Measurements from ENCODE around the gene PLXDC2. TPM values are rescaled to one million over a fixed set of nuclear protein-coding genes. Genes with fewer than 3 reads are reported as not detected.

PLXDC2 gene
- total and polyA plus RNA-seq, 2 experiments from 2014 or later = 39.9 to 52.2 TPM

DNA sequence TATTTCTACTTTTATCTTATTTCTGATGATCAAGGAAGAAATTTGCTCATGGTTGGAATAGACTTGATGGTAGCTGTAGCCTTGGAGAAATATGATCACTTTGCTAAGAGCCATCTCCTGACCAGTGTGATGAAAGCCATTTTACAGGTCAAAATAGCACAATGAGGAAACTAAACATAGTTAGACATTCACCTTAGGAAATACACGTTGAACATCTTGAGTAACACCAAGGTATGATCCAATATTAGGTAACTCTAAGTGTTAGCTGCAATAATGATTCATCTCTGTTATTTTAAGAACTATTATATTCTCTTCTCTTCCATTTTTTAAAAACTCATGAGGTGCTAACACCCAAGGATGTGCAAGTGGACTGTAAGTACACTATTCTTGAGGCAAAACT lies 328.0 kb downstream of the PLXDC2 start:
- no peaks in the 10 kb centered on the region for H3K9me2 ChIP-seq (replicated peaks; ENCODE audit: insufficient read depth)
- no peaks in the 10 kb centered on the region for H4K20me1 ChIP-seq (ENCODE audit: insufficient read depth, poor library complexity, severe bottlenecking)
- DNase-seq (ENCODE audit: low spot score) = no peak
- TF ChIP-seq CTCF (IDR thresholded peaks at IDR 0.05; ENCODE audit: poor library complexity) (no peak), EZH2 (IDR thresholded peaks at IDR 0.05; ENCODE audit: borderline replicate concordance) (no peak), EZH2phosphoT487 (IDR thresholded peaks at IDR 0.05; ENCODE audit: low read depth, severe bottlenecking, unreplicated experiment) (no peak)
- no peak overlapping the region for H3K4me2 ChIP-seq
- no peaks in the 10 kb centered on the region for H3K36me3 ChIP-seq (replicated peaks; ENCODE audit: insufficient read depth, low read depth)
- no peaks in the 10 kb centered on the region for H3K9me3 ChIP-seq (ENCODE audit: low read depth)
- WGBS (ENCODE audit: low lambda C conversion rate, missing lambda C conversion rate) = 96% methylated on average over 1 of the region's 1 CpG
- H3K79me2 ChIP-seq = no peaks in the 10 kb centered on the region
- no peaks in the 10 kb centered on the region for H3K4me1 ChIP-seq (ENCODE audit: insufficient read depth)
- no peaks in the 10 kb centered on the region for H3K27me3 ChIP-seq
- no peak overlapping the region for H3K4me3 ChIP-seq
- no peak overlapping the region for H2AFZ ChIP-seq
- no peak overlapping the region for H3K27ac ChIP-seq

DNA sequence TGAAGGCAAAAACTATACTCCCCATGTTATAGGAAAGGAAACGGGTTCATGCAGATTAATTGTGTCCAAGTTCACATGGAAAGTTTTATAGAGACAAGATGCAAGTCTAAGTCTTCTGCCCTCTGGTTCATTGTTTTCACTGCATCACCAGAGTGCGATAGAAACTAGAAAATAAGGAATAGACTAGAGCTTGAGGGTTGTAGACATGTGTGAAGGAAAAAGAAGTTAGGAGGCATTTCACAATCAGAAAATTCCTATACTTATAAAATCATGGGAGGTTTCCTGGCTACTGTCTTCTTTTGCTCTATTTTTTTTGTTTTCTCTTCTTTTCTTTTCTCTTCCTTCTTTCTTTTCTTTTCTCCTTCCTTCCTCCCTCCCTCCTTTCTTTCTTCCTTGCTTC lies 329.8 kb downstream of the PLXDC2 start:
- no peaks in the 10 kb centered on the region for H3K27me3 ChIP-seq
- H3K4me3 ChIP-seq = no peak overlapping the region
- TF ChIP-seq CTCF (IDR thresholded peaks at IDR 0.05; ENCODE audit: poor library complexity) = no peak
- no peak for TF ChIP-seq EZH2 (IDR thresholded peaks at IDR 0.05; ENCODE audit: borderline replicate concordance)
- TF ChIP-seq EZH2phosphoT487 (IDR thresholded peaks at IDR 0.05; ENCODE audit: low read depth, severe bottlenecking, unreplicated experiment) = no peak
- H3K36me3 ChIP-seq (replicated peaks; ENCODE audit: insufficient read depth, low read depth) = no peaks in the 10 kb centered on the region
- no peak overlapping the region for H2AFZ ChIP-seq
- 93% methylated on average over 2 of the region's 2 CpGs for WGBS (ENCODE audit: low lambda C conversion rate, missing lambda C conversion rate)
- no peaks in the 10 kb centered on the region for H3K9me2 ChIP-seq (replicated peaks; ENCODE audit: insufficient read depth)
- no peak overlapping the region for H3K27ac ChIP-seq
- no peak overlapping the region for H3K4me2 ChIP-seq
- no peaks in the 10 kb centered on the region for H3K9me3 ChIP-seq (ENCODE audit: low read depth)
- DNase-seq (ENCODE audit: low spot score) = no peak
- no peaks in the 10 kb centered on the region for H3K4me1 ChIP-seq (ENCODE audit: insufficient read depth)
- no peaks in the 10 kb centered on the region for H3K79me2 ChIP-seq
- no peaks in the 10 kb centered on the region for H4K20me1 ChIP-seq (ENCODE audit: insufficient read depth, poor library complexity, severe bottlenecking)

GRCh38 chr10:20147684-20148083 lies 331.5 kb downstream of the PLXDC2 start:
- H3K27me3 ChIP-seq = no peaks in the 10 kb centered on the region
- H3K27ac ChIP-seq = no peak overlapping the region
- H3K79me2 ChIP-seq = no peaks in the 10 kb centered on the region
- no peak overlapping the region for H3K4me2 ChIP-seq
- 93% methylated on average over 2 of the region's 2 CpGs for WGBS (ENCODE audit: low lambda C conversion rate, missing lambda C conversion rate)
- H3K9me2 ChIP-seq (replicated peaks; ENCODE audit: insufficient read depth) = no peaks in the 10 kb centered on the region
- H2AFZ ChIP-seq = no peak overlapping the region
- no peaks in the 10 kb centered on the region for H4K20me1 ChIP-seq (ENCODE audit: insufficient read depth, poor library complexity, severe bottlenecking)
- H3K36me3 ChIP-seq (replicated peaks; ENCODE audit: insufficient read depth, low read depth) = no peaks in the 10 kb centered on the region
- H3K9me3 ChIP-seq (ENCODE audit: low read depth) = no peaks in the 10 kb centered on the region
- DNase-seq (ENCODE audit: low spot score) = no peak
- TF ChIP-seq EZH2 (IDR thresholded peaks at IDR 0.05; ENCODE audit: borderline replicate concordance) (no peak), EZH2phosphoT487 (IDR thresholded peaks at IDR 0.05; ENCODE audit: low read depth, severe bottlenecking, unreplicated experiment) (no peak), CTCF (IDR thresholded peaks at IDR 0.05; ENCODE audit: poor library complexity) (no peak)
- H3K4me3 ChIP-seq = no peak overlapping the region
- H3K4me1 ChIP-seq (ENCODE audit: insufficient read depth) = no peaks in the 10 kb centered on the region

- no peaks in the 10 kb centered on the region for H3K9me3 ChIP-seq (ENCODE audit: low read depth)
- no peaks in the 10 kb centered on the region for H3K9me2 ChIP-seq (replicated peaks; ENCODE audit: insufficient read depth)
- H3K79me2 ChIP-seq = no peaks in the 10 kb centered on the region
- 83% methylated on average over 2 of the region's 2 CpGs for WGBS (ENCODE audit: low lambda C conversion rate, missing lambda C conversion rate)
- no peaks in the 10 kb centered on the region for H3K36me3 ChIP-seq (replicated peaks; ENCODE audit: insufficient read depth, low read depth)
- TF ChIP-seq CTCF (IDR thresholded peaks at IDR 0.05; ENCODE audit: poor library complexity) = no peak
- TF ChIP-seq EZH2phosphoT487 (IDR thresholded peaks at IDR 0.05; ENCODE audit: low read depth, severe bottlenecking, unreplicated experiment) = no peak
- TF ChIP-seq EZH2 (IDR thresholded peaks at IDR 0.05; ENCODE audit: borderline replicate concordance) = no peak
- H4K20me1 ChIP-seq (ENCODE audit: insufficient read depth, poor library complexity, severe bottlenecking) = no peaks in the 10 kb centered on the region
- H3K27me3 ChIP-seq = no peaks in the 10 kb centered on the region
- H2AFZ ChIP-seq = no peak overlapping the region
- H3K4me3 ChIP-seq = no peak overlapping the region
- H3K27ac ChIP-seq = no peak overlapping the region
- no peak for DNase-seq (ENCODE audit: low spot score)
- H3K4me2 ChIP-seq = no peak overlapping the region
- H3K4me1 ChIP-seq (ENCODE audit: insufficient read depth) = no peaks in the 10 kb centered on the region
Measured at GRCh38 chr10:20156511-20156910, 340.3 kb downstream of the PLXDC2 start.

All from hepatocyte (in vitro differentiated cells).